Measurements from ENCODE around the gene RPS16. TPM values are rescaled to one million over a fixed set of nuclear protein-coding genes. Genes with fewer than 3 reads are reported as not detected.
A peak's percentile ranks its signal among the peaks of the same experiment; 100 is the strongest.

Gene RPS16
- 4,002 and 4,656 TPM in 2 replicates for total RNA-seq

GRCh38 chr19:39435499-39436349 is at the start of gene RPS16:
Gene RPS16, minus strand, starts transcription at chr19:39435949. Its CDS starts 54 bp downstream, at chr19:39435895.
- H3K27me3 Mint-ChIP-seq: no peaks in the 10 kb centered on the region
- TF ChIP-seq CTCF (IDR thresholded peaks at IDR 0.05): no peak
- intact Hi-C loops (cut with micrococcal nuclease): loop anchor here (1.0 to 5.0 kb wide), 4 partner anchors 10 to 93 kb away; partner anchors contain the start of genes MED29, PAF1, PLEKHG2 and SAMD4B
- CTCF ChIA-PET: interaction anchor here (0.6 to 1.5 kb wide), 10 partner anchors 24 to 237 kb away, joined by 3 to 6 read pairs (median 4); partner anchors contain the start of genes EID2B, MED29, PAF1 and PLEKHG2
- POLR2A ChIA-PET: interaction anchor here (0.5 to 11.0 kb wide), 46 partner anchors 9 to 1934 kb away, joined by 3 to 285 read pairs (median 4); partner anchors contain the start of genes B9D2, C19orf47, DYRK1B and EID2
- H3K36me3 Mint-ChIP-seq (ENCODE audit: low read depth): peaks cover 42% of the 10 kb centered on the region
- peak within 1 kb of the TSS; percentile 96 for H3K27ac Mint-ChIP-seq
- peak within 1 kb of the TSS; percentile 98 for H3K4me3 Mint-ChIP-seq
- ATAC-seq (ENCODE audit: low read depth) (peak; percentile 92), DNase-seq (peak; percentile 98)
- H3K9me3 Mint-ChIP-seq: no peaks in the 10 kb centered on the region
- peaks cover 53% of the 10 kb centered on the region for H3K4me1 Mint-ChIP-seq

DNA sequence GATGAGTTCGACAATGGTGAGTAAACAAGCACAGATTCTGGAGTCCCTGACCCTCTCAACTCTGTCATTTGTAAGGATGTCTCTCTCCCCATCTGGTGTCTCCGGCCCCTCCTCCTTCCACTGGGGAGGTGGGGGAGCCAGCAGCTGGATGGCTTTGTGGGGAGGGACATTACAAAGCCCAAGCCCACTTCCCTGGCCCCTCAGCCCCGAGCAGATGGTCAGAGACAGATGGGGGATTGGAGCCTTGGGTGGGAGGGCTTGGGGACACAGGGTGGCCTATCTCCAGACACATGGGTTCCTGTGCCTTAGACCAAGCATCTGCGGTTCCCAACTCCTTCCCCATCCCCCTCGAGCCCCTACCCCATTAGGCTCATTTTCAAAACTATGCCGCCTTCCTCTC is 47.4 kb upstream of the RPS16 start:
- Mint-ChIP-seq H3K4me1 (peaks cover 25% of the 10 kb centered on the region), H3K4me3 (peak overlapping the region; percentile 19), H3K9me3 (no peaks in the 10 kb centered on the region), H3K27me3 (no peaks in the 10 kb centered on the region), H3K27ac (no peak overlapping the region), H3K36me3 (ENCODE audit: low read depth) (peaks cover 42% of the 10 kb centered on the region)
- ATAC-seq (ENCODE audit: low read depth) (no peak), DNase-seq (no peak)
- intact Hi-C loops (cut with micrococcal nuclease): no loop called here
- ChIA-PET CTCF (no interaction called here), POLR2A (no interaction called here)
- TF ChIP-seq CTCF (IDR thresholded peaks at IDR 0.05): no peak

- Mint-ChIP-seq H3K4me1 (peaks cover 25% of the 10 kb centered on the region), H3K9me3 (no peaks in the 10 kb centered on the region), H3K27ac (peak overlapping the region; percentile 70), H3K36me3 (ENCODE audit: low read depth) (peaks cover 39% of the 10 kb centered on the region), H3K4me3 (peak overlapping the region; percentile 91), H3K27me3 (no peaks in the 10 kb centered on the region)
- no peak for TF ChIP-seq CTCF (IDR thresholded peaks at IDR 0.05)
- DNase-seq (no peak), ATAC-seq (ENCODE audit: low read depth) (no peak)
- CTCF ChIA-PET: interaction anchor here (0.6 kb wide), 1 partner anchor 70 kb away, joined by 3 read pairs; no protein-coding TSS in a partner anchor
- intact Hi-C loops (cut with micrococcal nuclease): loop anchor here (2.0 kb wide), 1 partner anchor 17 kb away; the partner anchor contains the start of gene DLL3
- POLR2A ChIA-PET: no interaction called here
Measured at GRCh38 chr19:39481676-39482075, 45.9 kb upstream of the RPS16 start.

- Mint-ChIP-seq H3K4me1 (peaks cover 25% of the 10 kb centered on the region), H3K36me3 (ENCODE audit: low read depth) (peaks cover 39% of the 10 kb centered on the region), H3K27me3 (no peaks in the 10 kb centered on the region), H3K4me3 (peak overlapping the region; percentile 91), H3K9me3 (no peaks in the 10 kb centered on the region), H3K27ac (peak overlapping the region; percentile 70)
- ChIA-PET POLR2A (interaction anchor here (1.0 to 1.2 kb wide), 3 partner anchors 32 to 46 kb away, joined by 7 to 18 read pairs (median 7); partner anchors contain the start of genes RPS16 and SUPT5H), CTCF (no interaction called here)
- no peak for ATAC-seq (ENCODE audit: low read depth)
- intact Hi-C loops (cut with micrococcal nuclease): loop anchor here (2.0 kb wide), 1 partner anchor 18 kb away; the partner anchor contains the start of gene DLL3
- DNase-seq: no peak
- no peak for TF ChIP-seq CTCF (IDR thresholded peaks at IDR 0.05)
Measured at GRCh38 chr19:39481229-39481545, 45.4 kb upstream of the RPS16 start.

Measured in activated B cell treated with CpG ODN at 0.5 μM for 24 hours (primary cell).